SHP77 treated with DMSO at 0.1 percent for 48 hours (cell line): Measurements from ENCODE around the gene COL2A1.
"Not testable (repeated sequence)": the region's sequence is repeated elsewhere in the genome, so short reads cannot be mapped to it uniquely, and the experiment has no call there.

Source experiments
- DNase-seq: peaks from one replicate; lab custom pipeline; 2025; lab: John Stamatoyannopoulos, UW

COL2A1 gene

GRCh38 chr12:47975036-47975620 is 29.1 kb downstream of the COL2A1 start:
- no peak for DNase-seq

GRCh38 chr12:47973870-47974269 is 30.4 kb downstream of the COL2A1 start:
- DNase-seq = no peak

- no peak for DNase-seq
Observed at GRCh38 chr12:47972895-47973294, 31.4 kb downstream of the COL2A1 start.

- DNase-seq = no peak
Observed at GRCh38 chr12:47970843-47971242, 33.4 kb downstream of the COL2A1 start.

- DNase-seq = no peak
Observed at GRCh38 chr12:47969845-47970244, 34.4 kb downstream of the COL2A1 start.

- no peak for DNase-seq
Observed at GRCh38 chr12:47967461-47968321, 36.6 kb downstream of the COL2A1 start.

GRCh38 chr12:47965581-47965980 is 38.7 kb downstream of the COL2A1 start:
- no peak for DNase-seq

GRCh38 chr12:47964106-47964728 is 40.1 kb downstream of the COL2A1 start:
- no peak for DNase-seq

GRCh38 chr12:47963340-47964040 is 40.8 kb downstream of the COL2A1 start, which contains the start of gene TMEM106C:
Gene TMEM106C, plus strand, starts transcription at chr12:47963596. Its CDS starts 641 bp downstream, at chr12:47964237.
- DNase-seq = peak; percentile 74

- DNase-seq = no peak
Observed at GRCh38 chr12:47962198-47962597, 42.1 kb downstream of the COL2A1 start.

GRCh38 chr12:47957671-47958070 is 46.6 kb downstream of the COL2A1 start:
- not testable (repeated sequence) for DNase-seq

- no peak for DNase-seq
Observed at GRCh38 chr12:47955059-47955458, 49.2 kb downstream of the COL2A1 start.

GRCh38 chr12:47954467-47955045 is 49.7 kb downstream of the COL2A1 start:
- DNase-seq = no peak

- DNase-seq = no peak
Observed at GRCh38 chr12:47954058-47954457, 50.2 kb downstream of the COL2A1 start.

GRCh38 chr12:47950856-47951468 is 53.3 kb downstream of the COL2A1 start:
- no peak for DNase-seq

GRCh38 chr12:47949441-47950341 is 54.6 kb downstream of the COL2A1 start:
- DNase-seq = peak; percentile 3

GRCh38 chr12:47947341-47947740 is 56.9 kb downstream of the COL2A1 start:
- no peak for DNase-seq

- no peak for DNase-seq
Observed at GRCh38 chr12:47946413-47947323, 57.6 kb downstream of the COL2A1 start.

GRCh38 chr12:47945341-47945728 is 58.9 kb downstream of the COL2A1 start:
- DNase-seq = no peak
